Skin of body (tissue), 2 donors: ENCODE data around the gene FAM43B. TPM values are rescaled to one million over a fixed set of nuclear protein-coding genes. Genes with fewer than 3 reads are reported as not detected.
"Not testable (repeated sequence)": the region's sequence is repeated elsewhere in the genome, so short reads cannot be mapped to it uniquely, and the experiment has no call there.

ENCODE experiments used
- DNase-seq: peaks from one replicate; lab custom pipeline; 2025; lab: John Stamatoyannopoulos, UW
- total RNA-seq: library from RNA; depleted of rRNA; stranded (reverse); fragments of >200 nt; gene quantifications from one replicate; pipeline ENCODE4 v1.2.3, GENCODE V29; 2014

Gene FAM43B, protein sequence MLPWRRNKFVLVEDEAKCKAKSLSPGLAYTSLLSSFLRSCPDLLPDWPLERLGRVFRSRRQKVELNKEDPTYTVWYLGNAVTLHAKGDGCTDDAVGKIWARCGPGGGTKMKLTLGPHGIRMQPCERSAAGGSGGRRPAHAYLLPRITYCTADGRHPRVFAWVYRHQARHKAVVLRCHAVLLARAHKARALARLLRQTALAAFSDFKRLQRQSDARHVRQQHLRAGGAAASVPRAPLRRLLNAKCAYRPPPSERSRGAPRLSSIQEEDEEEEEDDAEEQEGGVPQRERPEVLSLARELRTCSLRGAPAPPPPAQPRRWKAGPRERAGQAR
- 0.79 TPM for total RNA-seq

DNA sequence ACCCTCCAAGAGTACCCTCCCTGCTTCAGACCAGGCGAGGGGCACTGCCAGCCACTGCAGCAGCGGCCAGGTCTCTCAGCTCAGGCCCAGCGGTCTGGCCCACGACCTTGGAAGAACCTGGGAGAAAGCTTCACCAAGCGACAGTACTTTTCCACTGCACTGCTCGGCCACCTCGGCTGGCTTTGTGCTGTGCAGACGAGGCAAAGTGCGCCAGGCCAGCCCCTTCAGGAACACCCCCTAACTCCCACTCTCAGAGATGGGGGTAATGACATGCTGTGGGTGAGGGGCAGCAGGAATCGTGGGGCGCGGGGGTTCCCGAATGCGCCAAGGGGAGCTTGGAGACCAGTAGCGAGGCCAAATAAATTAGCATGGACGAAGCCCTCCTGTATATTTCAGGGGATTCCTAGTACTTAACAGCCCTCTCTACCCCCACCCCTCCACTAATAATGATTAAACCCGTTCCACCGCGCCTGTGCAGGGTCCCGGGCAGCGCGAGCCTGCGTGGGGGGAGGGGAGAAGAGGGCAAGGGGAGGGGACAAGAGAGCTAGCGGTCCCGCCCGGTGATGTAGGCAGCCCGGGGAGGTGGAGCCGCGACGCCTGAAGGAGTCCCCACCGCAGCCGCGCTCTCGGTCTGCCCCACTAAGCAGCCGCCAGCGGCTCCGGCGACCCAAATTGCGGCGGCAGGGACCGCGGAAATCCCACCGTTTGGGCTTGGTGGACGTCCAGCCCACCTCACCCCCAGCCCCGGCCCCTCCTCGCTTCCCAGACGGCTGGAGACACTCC lies at the start of gene FAM43B:
Gene FAM43B (plus strand): TSS at position 629 of the 783 bp plus-strand sequence. CDS start 401 bp downstream, outside the sequence.
- DNase-seq: peak; percentile 72

DNA sequence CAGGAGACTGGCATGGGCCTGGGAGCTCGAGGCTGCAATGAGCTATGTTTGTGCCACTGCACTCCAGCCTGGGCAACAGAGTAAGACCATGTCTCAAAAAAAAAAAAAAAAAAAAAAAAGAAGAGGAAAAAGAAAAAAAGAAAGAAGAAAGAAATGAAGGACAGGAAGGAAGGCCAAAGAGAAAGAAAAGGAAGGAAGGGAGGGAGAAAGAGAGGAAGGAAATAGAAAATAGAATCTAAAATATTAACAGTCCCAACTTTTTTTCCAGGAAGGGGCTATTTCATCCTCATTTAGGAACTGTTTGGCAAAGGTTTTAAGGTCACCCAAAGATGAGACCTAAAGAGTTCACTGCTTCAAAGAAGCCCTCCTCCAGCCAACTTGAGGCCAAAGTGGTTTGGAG lies 46.9 kb upstream of the FAM43B start:
- DNase-seq: no peak

DNA sequence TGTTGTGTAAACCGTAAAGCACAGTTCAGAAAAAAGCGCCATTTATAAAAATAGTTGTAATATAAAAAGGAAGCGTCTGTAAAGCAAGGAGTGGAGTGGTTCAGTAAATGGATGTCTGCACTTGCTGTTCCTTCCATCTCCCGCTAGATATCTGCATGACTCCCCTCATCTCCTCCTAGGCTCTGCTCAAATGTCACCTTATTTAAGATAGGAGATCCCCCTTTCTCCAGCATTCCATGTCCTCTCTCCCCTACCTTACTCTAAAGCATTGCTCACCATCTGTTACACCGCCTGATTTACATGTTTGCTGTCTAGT lies 45.2 kb upstream of the FAM43B start:
- no peak for DNase-seq

DNA sequence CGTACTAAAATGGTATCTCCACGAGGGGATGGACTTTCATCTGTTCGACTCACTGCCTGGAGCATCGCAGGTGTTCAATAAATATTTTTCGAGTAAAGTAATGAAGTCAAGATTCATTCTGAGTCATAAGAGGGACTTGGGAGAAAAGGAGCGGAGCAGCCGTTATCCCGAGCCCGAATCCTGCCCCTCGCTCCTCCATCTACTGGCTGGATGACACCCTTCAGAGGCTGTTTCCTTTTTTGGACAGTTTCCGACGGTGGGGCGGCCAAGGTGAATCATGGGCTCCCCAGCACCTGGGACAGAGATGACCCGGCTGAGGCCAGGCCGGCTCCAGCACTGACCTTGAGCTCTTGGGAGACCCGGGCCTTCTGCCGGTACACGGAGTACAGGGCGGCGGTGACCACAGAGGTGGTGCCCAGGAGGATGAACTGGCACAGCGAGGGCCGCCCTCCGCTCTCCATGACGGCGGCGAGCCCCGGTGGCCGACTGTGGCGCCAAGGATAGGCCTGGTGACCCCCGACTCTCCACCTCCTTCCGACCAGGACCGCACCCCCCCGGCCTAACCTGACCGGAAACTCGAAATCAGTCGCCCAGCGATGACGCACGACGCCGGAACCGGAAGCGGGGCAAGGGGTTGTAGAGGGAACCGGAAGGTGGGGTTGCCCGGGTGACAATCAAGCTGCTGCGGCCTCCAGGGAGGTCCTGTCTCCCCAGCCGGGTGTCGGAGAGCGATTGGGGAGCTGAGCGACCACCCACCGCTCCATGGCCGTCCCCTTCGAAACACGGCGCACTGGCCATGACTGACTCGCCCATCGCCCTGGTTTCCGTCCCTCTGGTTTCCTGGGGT lies 44.6 kb upstream of the FAM43B start, which contains the start of gene MUL1:
Gene MUL1 (minus strand): TSS at position 588 of the 847 bp plus-strand sequence. CDS start 127 bp downstream, at position 461.
- peak; percentile 88 for DNase-seq

DNA sequence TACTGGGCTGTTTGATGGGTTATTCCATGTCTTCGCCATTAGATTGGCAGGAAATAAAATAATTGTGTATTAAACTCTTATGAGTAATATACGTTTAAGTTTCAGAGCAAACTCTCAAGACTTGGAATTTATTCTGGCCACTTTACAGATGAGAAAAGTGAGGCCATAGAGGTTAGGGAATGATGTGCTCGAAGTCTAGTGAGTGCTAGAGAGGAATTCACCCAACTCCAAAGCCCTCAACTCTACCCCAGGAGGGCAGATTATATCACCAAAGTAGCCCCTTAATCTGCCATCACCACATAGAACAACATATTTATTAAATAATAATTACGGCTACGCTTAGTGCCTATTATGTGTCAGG lies 44.0 kb upstream of the FAM43B start:
- no peak for DNase-seq

DNA sequence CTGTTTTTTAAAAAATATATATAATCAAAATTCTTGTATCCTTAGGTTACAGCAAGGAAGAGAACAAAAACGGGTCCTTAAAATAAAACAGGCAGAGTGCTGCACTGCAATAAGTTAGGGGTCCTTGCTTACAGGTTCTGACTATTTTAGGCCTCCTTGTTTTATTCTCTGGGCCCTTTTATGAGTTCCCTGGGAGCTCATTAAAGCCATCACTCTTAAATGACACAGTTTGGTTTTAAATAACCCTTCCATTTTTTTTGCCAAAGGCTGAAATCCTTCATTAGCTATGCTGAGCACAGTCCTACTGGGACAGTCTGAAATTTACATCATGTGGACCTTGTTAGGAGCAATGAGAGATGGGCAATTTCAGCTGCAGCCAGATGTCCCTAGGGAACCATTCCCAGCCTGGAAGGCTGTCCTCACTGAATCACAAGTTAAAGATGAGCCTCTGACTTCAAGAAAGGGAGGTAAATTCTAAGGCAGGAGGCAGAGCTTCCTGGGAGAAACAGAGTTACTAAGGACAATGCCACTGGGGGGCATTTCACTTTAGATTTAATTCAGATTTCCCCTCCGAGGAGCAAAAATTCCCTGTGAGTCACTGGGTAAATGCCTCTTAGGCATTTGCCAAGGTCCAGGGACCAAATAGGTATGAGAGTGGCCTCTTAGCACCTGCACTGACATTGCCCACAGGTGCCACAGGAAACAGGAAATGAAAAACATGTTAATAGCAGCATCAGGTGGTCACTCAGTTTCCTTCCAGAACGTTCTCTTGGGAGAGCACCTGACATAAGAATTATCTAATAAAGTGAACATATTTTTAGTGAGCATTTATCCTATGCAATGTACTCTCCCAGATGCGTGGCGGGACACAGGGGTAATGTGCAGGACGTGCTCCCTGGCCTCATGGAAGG lies 40.6 kb upstream of the FAM43B start:
- no peak for DNase-seq

DNA sequence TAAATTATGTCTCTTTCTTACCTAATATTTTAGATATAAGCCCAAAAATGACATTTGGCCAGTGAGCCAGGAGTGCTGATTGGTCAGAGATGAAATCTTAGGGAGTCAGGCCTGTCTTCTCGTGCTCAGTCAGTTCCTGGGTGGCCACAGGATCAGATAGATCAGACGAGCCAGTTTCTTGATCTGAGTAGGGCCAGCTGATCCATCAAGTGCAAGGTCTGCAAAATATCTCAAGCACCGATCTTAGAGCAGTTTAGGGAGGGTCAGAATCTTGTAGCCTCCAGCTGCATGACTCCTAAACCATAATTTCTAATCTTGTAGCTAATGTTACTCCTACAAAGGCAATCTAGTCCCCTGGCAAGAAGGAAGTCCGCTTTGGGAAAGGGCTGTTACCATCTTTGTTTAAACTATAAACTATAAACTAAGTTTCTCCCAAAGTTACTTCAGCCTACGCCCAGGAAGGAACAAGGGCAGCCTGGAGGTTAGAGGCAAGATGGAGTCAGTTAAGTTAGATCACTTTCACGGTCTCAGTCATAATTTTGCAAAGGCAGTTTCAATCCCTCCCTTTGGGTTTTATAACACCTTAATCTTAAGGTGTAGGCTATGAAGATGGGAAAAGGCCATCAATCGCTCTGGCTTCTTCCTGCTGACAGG lies 32.6 kb upstream of the FAM43B start:
- DNase-seq: not testable (repeated sequence)

DNA sequence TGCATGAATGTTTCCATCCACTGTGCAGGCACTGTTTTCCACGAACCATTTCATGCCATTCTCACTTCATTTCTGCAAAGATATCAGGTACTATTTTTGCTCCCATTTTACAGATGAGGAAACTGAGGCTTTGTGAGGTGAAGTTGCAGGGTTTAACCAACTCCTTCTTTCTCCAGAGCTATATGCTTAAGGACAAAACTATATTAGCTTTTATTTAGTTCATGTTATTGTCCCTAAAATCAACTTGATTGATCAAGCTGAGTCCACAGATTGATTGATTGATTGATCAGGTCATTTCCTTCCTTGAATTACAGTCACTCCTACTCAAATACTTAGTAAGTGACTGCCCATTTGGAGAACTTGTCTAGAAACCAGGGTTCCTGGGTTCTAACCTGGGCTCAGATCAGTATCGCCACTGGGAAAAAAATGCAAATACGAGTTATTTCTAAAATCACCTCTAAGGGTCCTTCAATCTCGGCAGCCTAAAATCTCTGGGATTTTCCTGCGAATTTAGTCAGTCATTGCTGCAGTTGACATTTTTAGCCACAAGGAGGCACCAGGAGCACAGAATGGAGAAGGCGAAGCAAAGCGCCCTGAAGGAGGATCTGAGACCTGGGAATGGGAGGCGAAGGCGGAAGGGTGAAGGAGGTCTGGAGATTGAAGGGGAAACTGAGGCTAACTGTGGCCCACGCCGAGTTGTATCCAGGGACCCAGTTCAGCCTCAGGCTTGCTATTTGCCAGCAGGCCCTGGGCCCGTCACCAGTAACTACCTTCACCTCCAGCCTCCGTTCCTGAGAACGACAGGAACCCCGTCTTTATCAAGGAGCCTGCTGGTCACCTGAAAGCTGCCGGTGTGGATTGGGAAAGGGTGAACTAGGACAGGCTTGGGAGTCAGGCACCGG lies 30.2 kb upstream of the FAM43B start:
- peak; percentile 42 for DNase-seq

DNA sequence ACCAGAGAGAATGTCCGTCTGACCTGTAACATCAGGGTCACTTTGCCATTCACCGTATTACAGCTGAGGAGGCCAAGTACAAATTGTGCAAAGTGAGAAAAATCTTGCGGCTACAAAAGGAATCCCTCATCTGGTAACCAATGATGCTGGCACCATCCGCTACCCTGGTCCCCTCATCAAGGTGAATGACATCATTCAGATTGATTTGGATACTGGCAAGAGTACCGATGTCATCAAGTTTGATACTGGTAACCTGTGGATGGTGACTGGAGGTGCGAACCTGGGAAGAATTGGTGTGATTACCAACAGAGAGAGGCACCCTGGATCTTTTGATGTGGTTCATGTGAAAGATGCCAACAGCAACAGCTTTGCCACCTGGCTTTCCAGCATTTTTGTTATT lies 26.1 kb upstream of the FAM43B start:
- DNase-seq: no peak

DNA sequence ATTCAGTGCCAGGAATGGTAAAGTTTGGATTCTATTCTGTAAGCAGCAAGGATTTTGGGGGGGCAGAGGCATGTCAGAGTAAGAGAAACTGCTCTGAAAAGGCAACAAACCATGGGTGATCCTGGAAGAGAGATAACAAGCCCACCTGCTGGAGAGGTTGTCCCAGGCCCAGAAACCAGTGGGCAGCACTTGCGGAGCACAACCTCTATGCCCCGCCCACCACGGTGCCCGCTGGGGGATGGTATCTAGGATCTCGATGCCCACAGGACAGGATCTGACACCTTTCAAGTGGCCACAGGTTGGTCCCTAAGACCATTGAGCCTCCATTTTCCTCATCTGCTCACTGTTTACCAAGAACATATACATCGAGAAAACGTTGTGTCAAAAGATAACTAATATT lies 24.2 kb upstream of the FAM43B start:
- no peak for DNase-seq

DNA sequence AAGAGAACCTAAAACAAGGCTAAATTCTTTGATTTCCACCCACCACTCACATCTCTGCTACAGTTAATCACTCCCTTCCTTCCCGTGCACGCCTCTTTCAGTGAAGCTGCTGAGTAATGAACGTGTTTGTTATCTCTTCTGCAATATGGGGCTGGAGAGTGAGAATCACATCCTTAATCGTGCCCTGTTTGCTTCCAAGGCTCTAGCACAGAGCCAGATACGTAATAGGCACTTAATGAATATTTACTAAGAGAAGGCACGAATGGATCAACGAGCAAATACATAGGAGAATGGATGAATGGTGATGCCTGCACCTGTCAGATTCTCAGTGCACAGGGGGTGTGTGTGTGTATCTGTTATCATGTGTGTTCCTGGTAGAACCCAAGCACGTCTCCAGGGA lies 22.1 kb upstream of the FAM43B start:
- DNase-seq: no peak

DNA sequence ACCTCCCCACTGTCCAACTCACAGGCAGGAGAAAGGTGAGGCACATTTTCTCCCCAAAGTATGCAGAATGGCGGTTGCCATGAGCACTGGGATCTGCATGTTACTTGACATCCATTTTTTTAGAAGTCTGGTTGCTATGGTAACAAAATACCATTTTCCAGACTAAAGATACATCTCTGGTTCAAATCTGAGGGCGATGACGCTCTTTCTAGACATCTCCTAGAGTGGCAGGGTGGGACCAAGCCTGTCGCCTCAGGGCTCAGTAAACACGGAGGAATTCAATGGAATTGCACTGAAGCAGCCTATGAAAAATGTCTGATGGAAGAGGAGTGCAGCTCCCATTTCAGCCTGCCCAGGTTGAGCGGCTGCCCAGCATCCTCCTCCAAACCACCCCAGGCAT lies 21.5 kb upstream of the FAM43B start:
- DNase-seq: no peak

DNA sequence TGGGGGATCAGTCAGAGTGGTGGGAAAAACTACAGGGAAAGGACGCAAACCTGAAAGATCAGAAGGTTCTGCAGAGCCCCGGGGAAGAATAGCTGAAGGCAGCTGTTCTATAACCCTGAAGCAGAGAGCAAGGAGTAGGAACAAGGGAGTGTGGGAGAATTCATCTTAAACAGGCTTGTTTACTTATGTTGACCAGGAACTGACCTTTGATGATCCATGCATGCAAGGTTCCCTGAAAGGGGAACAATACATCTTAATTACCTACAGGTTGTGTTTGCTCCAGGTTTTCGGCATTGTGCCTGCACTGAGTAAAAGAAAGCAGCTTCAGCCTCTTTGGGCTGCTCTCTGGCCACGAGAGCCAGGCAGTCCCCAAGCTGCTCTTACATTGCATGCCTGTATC lies 18.7 kb upstream of the FAM43B start:
- no peak for DNase-seq

DNA sequence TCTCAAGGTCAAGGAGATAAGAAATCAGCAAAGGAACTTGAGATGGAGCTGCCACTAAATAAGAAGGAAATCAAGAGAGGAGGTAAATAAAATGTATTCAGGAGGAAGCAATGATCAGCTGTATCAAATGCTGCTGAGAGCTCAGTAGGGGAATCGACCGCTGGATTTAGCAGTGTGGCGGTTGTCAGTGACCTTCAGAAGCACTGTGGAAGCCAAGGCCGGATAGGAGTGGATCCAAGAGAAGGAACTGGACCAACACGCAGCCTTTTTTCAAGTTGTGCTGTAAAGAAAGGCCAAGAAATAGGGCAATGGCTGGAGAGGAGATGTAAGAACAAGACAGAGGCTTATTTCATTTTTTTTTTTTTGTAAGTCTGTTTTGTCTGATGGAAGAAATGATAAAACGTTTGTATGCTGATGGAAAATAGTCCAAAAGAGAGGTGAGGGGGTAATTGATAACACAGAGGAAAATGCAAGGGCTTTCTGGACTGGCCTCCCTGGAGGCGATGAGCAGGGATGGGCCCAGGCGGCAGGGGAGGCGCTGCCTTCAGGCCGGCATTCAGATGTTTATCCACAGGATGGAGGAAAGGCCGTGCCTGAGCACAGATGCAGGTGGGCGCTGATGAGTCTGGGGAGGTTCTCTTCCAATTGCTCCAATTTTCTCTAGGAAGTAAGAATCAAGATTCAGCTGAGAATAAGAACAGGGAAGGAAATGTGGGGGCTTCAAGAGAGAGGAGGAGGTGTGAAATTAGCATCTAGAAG lies 17.5 kb upstream of the FAM43B start:
- no peak for DNase-seq

DNA sequence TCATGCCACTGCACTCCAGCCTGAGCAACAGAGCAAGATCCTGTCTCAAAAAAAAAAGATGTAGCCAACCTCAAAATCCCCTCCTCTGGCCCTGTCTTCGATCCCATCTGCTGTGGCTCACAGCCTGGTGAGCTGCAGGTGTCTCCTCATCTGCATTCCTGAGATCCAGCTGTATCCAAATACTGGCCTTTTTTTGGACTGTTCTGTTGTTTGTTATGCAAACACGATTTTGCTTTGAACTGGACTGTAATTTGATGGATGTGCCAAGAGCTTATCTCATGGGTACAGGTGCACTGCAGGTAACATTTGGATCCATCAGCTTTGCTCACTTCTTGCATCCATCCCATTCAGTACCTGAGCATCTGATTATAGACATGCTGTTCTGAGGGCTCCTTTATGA lies 14.1 kb upstream of the FAM43B start:
- DNase-seq: no peak

DNA sequence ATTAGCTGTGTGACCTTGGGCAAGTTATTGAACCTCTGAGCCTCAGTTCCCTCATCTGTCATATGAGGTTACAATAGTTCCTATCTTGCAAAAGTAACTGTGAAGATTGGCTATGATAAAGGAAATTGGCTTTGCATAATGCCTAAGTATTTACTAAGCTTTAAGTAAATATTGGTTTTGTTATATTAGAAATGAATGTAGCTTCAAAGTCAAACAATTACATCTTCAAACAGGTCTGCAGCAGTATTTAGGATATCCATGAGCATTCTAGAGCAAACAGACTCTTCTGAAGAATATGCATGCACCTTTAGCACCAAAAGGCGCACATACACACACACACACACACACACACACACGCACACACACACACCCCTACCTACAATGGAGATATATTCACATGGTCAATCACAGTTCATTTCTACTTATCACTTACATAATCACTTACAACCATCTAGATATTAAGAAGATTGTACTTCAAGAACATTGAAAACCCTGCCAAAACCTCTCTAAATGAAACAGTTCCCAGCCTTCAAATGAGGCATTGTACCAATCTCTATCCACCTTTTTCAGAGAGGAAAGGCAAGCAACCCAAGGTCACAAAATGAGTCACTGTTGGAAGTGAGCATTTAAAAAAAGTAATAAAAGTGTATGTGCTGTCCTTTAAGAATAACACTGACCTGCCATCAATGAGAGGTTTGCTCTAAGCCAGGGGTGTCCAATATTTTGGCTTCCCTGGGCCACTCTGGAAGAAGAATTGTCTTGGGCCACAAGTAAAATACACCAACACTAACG lies 13.4 kb upstream of the FAM43B start:
- DNase-seq: no peak

DNA sequence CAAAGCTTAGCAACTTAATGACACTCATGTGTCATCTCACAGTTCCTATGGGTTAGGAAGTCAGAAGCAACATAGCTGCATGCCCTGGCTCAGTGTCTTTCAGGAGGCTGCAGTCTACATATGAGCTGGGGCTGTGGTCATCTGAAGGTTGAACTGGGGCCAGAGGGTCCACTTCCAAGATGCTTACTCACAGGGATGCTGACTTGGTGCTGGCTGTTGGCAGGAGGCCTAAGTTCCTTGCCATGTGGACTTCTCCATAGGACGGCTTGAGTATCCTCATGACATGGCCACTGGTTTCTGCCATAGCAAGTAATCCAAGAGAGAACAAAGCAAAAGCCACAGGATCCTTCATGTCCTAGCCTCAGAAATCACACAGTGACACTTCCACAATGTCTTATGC lies 12.1 kb upstream of the FAM43B start:
- DNase-seq: no peak

DNA sequence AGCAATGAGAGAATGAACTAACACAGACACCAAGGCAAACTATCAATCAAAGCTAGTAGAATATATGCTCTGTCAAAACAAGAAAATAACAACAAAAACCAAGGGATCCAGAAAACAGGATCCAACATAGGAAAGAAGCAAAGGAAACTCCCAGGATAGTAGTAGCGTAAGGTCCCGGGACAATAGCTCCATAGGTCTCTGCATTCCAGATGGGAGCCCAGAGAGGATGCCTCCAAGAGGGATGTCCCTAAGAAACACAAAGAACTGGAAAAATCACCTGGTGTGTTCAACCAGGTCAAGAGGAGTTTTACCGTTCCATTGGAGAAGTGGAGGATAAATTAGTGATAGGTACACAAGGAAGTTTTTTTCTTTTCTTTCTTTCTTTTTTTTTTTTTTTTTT lies 5.7 kb upstream of the FAM43B start:
- DNase-seq: no peak
